Gastrocnemius medialis (tissue), 4 donors: Measurements from ENCODE around the gene ACE2. TPM values are rescaled to one million over a fixed set of nuclear protein-coding genes. Genes with fewer than 3 reads are reported as not detected.

Source experiments
- ATAC-seq, 2 donors: fragments of 150-250 bp; one replicate each; pipeline ENCODE4 v1.9.1; 2016
- DNase-seq, 2 donors: peaks; one replicate each; pipeline ENCODE4 v3.0.0-alpha.2; 2019
- H3K27ac ChIP-seq, 4 donors: fragments of 200-600 bp; sonication (generic); 1 replicate in 1 of 4; 2 replicates in 3 of 4; pipeline ENCODE4 v1.5.1; 2016 to 2018; ENCODE audit warnings: mild to moderate bottlenecking in 2 of 4, moderate library complexity in 1 of 4
- H3K27me3 ChIP-seq, 3 donors: fragments of 200-600 bp; sonication (generic) in 2 of 3; 1 replicate in 1 of 3; 2 replicates in 2 of 3; pipeline versions ENCODE4 v1.5.1 to v1.6.0; 2016 to 2019; ENCODE audit warnings: mild to moderate bottlenecking in 1 of 3, moderate library complexity in 1 of 3
- H3K36me3 ChIP-seq, 2 donors: fragments of 200-600 bp; sonication (generic) in 1 of 2; one replicate each; pipeline ENCODE4 v1.5.1; 2017 to 2018
- H3K4me1 ChIP-seq, 2 donors: fragments of 200-600 bp; sonication (generic) in 1 of 2; one replicate each; pipeline ENCODE4 v1.5.1; 2016 to 2017; ENCODE audit warnings: mild to moderate bottlenecking in 2 of 2
- H3K4me3 ChIP-seq, 4 donors: fragments of 200-600 bp; sonication (generic) in 3 of 4; 1 replicate in 1 of 4; 2 replicates in 3 of 4; pipeline ENCODE4 v1.5.1; 2016 to 2019; ENCODE audit warnings: mild to moderate bottlenecking in 2 of 4
- H3K9me3 ChIP-seq, 3 donors: fragments of 200-600 bp; sonication (generic) in 2 of 3; 1 replicate in 1 of 3; 2 replicates in 2 of 3; pipeline ENCODE4 v1.5.1; 2016 to 2019
- POLR2A ChIP-seq, 2 donors: fragments of 450-650 bp; IDR thresholded peaks; one replicate each; pipeline ENCODE4 v1.6.1; 2017; ENCODE audit warnings: antibody characterized with exemption in 2 of 2, mild to moderate bottlenecking in 2 of 2, moderate library complexity in 2 of 2
- in situ Hi-C, 4 donors: fragments of 200-750 bp; cut with MboI; loops; one replicate each; pipeline versions ENCODE4 v1.15.0 to v1.8.0; 2017; ENCODE audit warnings: low sequenced_read_pairs in 4 of 4
- intact Hi-C: fragments of 100-400 bp; cut with DNase I; formaldehyde crosslinking; loops from one replicate; pipeline ENCODE4 v1.15.1; 2023; ENCODE audit warnings: low total_unique reads
- total RNA-seq, 4 donors: library from RNA; depleted of rRNA; stranded (reverse); fragments of >200 nt; gene quantifications; one replicate each; pipeline versions ENCODE4 v1.1.0 to v1.2.3, GENCODE V29; 2016
- TF ChIP-seq, protein P1 (sequence below), 5 experiments: fragments of 450-650 bp in 3 of 5; fragments of 200-600 bp in 2 of 5; sonication (generic) in 2 of 5; IDR thresholded peaks in 4 of 5; conservative IDR thresholded peaks in 1 of 5; 1 replicate in 4 of 5; 2 replicates in 1 of 5; pipeline ENCODE4 v1.5.1; 2016 to 2019; ENCODE audit warnings: antibody characterized with exemption in 5 of 5, mild to moderate bottlenecking in 3 of 5, moderate library complexity in 3 of 5

The ACE2 gene
- total RNA-seq, 4 donors from 2014 or later: 1.0 to 6.6 (median 2.6) TPM

DNA sequence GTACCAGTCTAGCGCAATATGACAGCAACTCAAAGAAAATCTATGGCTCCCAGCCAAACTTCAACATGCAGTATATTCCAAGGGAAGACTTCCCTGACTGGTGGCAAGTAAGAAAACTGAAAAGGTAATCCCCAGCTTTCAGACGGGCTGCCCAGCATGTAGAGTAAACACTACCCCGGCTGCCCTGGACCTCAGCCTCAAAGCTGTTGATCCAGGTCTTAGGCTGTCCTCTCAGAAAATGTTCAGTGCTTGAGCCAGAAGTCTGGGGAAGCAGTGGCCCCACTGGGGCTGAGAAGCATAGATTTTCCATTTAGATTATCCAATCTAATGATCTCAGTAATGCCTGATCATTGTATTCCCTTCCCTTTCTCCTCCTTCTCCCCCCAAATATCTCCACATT, 78.3 kb downstream of the ACE2 start:
- H3K36me3 ChIP-seq: no peaks in the 10 kb centered on the region
- no peak overlapping the region for H3K4me3 ChIP-seq
- no peak overlapping the region for H3K27ac ChIP-seq
- ATAC-seq (no peak), DNase-seq (no peak)
- intact Hi-C loops: no loop called here
- no peaks in the 10 kb centered on the region for H3K9me3 ChIP-seq
- TF ChIP-seq, protein P1, sequence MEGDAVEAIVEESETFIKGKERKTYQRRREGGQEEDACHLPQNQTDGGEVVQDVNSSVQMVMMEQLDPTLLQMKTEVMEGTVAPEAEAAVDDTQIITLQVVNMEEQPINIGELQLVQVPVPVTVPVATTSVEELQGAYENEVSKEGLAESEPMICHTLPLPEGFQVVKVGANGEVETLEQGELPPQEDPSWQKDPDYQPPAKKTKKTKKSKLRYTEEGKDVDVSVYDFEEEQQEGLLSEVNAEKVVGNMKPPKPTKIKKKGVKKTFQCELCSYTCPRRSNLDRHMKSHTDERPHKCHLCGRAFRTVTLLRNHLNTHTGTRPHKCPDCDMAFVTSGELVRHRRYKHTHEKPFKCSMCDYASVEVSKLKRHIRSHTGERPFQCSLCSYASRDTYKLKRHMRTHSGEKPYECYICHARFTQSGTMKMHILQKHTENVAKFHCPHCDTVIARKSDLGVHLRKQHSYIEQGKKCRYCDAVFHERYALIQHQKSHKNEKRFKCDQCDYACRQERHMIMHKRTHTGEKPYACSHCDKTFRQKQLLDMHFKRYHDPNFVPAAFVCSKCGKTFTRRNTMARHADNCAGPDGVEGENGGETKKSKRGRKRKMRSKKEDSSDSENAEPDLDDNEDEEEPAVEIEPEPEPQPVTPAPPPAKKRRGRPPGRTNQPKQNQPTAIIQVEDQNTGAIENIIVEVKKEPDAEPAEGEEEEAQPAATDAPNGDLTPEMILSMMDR (IDR thresholded peaks at IDR 0.05 in 4 of 5, conservative IDR thresholded peaks at IDR 0.05 in 1 of 5): no peak
- no peak for TF ChIP-seq POLR2A (IDR thresholded peaks at IDR 0.05)
- no peaks in the 10 kb centered on the region for H3K4me1 ChIP-seq
- in situ Hi-C loops: no loop called here
- peaks cover 0 to 3% (median 0%) of the 10 kb centered on the region in 3 donors for H3K27me3 ChIP-seq

DNA sequence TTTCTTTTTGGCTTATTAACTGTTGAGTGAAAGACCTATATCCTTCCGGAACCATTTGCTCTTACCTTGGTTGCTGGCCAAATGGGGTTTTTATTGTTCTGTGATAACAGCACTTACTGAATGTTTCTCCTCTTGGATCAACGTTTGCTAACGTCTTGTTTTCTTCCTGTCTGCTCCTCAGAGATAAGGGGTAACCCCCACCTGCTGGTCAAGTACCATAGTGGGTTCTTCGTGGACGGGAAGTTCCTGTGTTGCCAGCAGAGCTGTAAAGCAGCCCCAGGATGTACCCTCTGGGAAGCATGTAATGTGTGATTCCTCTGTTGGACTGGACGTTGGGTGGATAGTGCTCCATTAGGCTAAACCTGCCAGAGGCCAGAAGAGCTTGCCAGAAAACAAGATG, 84.8 kb downstream of the ACE2 start:
- Histone ChIP-seq H3K9me3 (no peaks in the 10 kb centered on the region), H3K27ac (no peak overlapping the region), H3K4me1 (no peaks in the 10 kb centered on the region), H3K4me3 (no peak overlapping the region), H3K27me3 (peaks cover 0 to 3% (median 0%) of the 10 kb centered on the region in 3 donors), H3K36me3 (no peaks in the 10 kb centered on the region)
- no peak for ATAC-seq
- intact Hi-C loops (no loop called here), in situ Hi-C loops (no loop called here)
- DNase-seq: no peak
- no peak for TF ChIP-seq POLR2A (IDR thresholded peaks at IDR 0.05)
- TF ChIP-seq, protein P1 (IDR thresholded peaks at IDR 0.05 in 4 of 5, conservative IDR thresholded peaks at IDR 0.05 in 1 of 5): no peak

DNA sequence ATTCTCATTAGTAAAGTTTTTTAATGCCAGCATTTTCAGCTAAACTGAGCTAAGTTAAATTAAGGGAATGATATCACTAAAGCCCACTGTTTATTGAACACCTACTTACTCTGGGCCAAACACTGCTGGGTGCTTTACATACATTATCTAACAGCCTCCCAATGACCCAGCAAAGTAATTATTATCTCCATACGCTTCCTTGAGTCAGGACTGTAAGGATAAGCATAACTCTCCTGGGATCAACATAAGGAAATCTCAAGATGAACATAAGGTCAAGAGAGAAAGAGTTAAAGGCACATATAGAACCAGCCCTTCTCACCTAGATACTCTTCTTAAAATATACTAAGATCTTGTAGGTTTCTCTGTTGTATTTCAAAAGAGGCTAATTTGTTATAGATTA, 86.5 kb downstream of the ACE2 start:
- no peaks in the 10 kb centered on the region for H3K9me3 ChIP-seq
- ATAC-seq: no peak
- intact Hi-C loops (no loop called here), in situ Hi-C loops (no loop called here)
- TF ChIP-seq, protein P1 (IDR thresholded peaks at IDR 0.05 in 4 of 5, conservative IDR thresholded peaks at IDR 0.05 in 1 of 5): no peak
- no peak for TF ChIP-seq POLR2A (IDR thresholded peaks at IDR 0.05)
- no peak overlapping the region for H3K27ac ChIP-seq
- no peaks in the 10 kb centered on the region for H3K27me3 ChIP-seq
- no peak for DNase-seq
- H3K4me3 ChIP-seq: no peak overlapping the region
- no peaks in the 10 kb centered on the region for H3K4me1 ChIP-seq
- H3K36me3 ChIP-seq: no peaks in the 10 kb centered on the region

DNA sequence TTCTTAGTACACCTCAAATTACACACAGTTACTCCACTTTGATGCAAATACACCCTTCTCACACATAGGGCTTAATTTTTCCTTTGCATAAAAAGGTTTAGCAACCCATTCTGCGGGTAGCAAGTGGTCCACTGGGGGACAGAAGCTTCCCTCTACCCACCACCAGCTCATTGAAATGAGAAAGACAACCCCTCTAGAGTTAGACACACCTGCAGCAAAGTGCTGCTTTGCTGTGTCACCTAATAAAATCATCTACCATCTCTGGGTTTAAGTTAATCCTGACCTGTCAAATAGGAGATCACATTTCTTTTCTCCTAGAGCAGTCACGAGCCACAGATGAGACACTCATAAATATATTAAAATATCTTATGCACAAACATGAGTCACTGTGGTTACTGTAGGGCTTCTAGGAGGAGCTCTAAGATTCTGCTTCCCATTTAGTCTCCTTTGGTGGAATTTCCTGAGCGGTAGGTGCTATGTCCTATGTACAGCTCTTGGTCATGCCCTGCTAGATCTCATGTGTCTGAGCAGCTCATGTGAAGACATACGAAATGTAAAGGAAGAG, 88.3 kb downstream of the ACE2 start:
- H3K4me1 ChIP-seq: no peaks in the 10 kb centered on the region
- H3K9me3 ChIP-seq: no peaks in the 10 kb centered on the region
- intact Hi-C loops (no loop called here), in situ Hi-C loops (no loop called here)
- no peaks in the 10 kb centered on the region for H3K36me3 ChIP-seq
- DNase-seq (no peak), ATAC-seq (no peak)
- H3K27ac ChIP-seq: no peak overlapping the region
- H3K4me3 ChIP-seq: no peak overlapping the region
- H3K27me3 ChIP-seq: no peaks in the 10 kb centered on the region
- TF ChIP-seq, protein P1 (IDR thresholded peaks at IDR 0.05 in 4 of 5, conservative IDR thresholded peaks at IDR 0.05 in 1 of 5): no peak
- TF ChIP-seq POLR2A (IDR thresholded peaks at IDR 0.05): no peak

DNA sequence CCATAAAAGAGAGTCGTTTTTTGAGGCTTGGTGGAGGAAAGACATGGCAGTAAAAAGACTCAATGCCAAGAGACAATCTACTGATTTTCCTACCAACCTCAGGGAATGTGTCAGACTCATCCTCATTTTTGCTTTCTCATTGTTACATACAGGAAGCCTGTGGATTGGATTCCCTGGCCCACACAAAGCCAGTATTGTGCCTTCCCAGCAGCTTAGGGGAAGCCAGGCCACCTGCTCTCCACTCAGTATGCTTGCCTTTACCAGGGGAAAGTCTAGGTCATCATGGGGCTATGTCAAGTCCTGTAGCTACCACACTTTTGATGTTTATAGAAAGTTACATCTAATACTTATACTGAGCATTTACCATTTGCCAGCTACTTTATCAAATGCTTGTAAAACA, 89.2 kb downstream of the ACE2 start:
- Histone ChIP-seq H3K36me3 (no peaks in the 10 kb centered on the region), H3K4me3 (no peak overlapping the region), H3K4me1 (no peaks in the 10 kb centered on the region), H3K27ac (no peak overlapping the region), H3K27me3 (no peaks in the 10 kb centered on the region), H3K9me3 (no peaks in the 10 kb centered on the region)
- TF ChIP-seq, protein P1 (IDR thresholded peaks at IDR 0.05 in 4 of 5, conservative IDR thresholded peaks at IDR 0.05 in 1 of 5): no peak
- no peak for TF ChIP-seq POLR2A (IDR thresholded peaks at IDR 0.05)
- intact Hi-C loops (no loop called here), in situ Hi-C loops (no loop called here)
- DNase-seq: no peak
- ATAC-seq: no peak
